ENCODE results near the gene CSNK2A2. TPM values are rescaled to one million over a fixed set of nuclear protein-coding genes. Genes with fewer than 3 reads are reported as not detected.
A peak's percentile ranks its signal among the peaks of the same experiment; 100 is the strongest.

CSNK2A2 gene
- total RNA-seq, 1 experiment from 2014 or later = 77.7 TPM

DNA sequence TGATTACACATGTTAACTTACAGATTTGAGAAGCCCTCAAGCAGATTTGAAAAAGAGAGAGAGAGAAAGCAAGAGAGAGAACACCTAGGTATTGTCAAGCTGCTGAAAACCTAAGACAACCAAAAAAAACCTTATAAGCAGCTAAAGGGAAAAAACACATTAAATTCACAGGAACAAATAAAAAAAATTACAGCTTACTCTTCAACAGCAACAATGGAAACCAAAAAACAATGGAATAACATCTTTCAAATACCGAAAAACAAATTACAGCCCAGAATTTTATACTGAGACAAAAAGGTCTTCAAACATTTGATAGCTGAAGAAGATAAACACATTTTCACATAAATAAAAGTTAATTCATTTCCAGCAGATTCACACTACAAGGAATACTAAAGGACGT, 60.3 kb downstream of the CSNK2A2 start:
- Histone ChIP-seq H3K36me3 (no peaks in the 10 kb centered on the region), H3K4me1 (no peaks in the 10 kb centered on the region), H3K4me3 (no peak overlapping the region), H3K9me3 (replicated peaks) (no peaks in the 10 kb centered on the region), H3K27me3 (no peaks in the 10 kb centered on the region), H3K27ac (no peak overlapping the region)
- DNase-seq = no peak

DNA sequence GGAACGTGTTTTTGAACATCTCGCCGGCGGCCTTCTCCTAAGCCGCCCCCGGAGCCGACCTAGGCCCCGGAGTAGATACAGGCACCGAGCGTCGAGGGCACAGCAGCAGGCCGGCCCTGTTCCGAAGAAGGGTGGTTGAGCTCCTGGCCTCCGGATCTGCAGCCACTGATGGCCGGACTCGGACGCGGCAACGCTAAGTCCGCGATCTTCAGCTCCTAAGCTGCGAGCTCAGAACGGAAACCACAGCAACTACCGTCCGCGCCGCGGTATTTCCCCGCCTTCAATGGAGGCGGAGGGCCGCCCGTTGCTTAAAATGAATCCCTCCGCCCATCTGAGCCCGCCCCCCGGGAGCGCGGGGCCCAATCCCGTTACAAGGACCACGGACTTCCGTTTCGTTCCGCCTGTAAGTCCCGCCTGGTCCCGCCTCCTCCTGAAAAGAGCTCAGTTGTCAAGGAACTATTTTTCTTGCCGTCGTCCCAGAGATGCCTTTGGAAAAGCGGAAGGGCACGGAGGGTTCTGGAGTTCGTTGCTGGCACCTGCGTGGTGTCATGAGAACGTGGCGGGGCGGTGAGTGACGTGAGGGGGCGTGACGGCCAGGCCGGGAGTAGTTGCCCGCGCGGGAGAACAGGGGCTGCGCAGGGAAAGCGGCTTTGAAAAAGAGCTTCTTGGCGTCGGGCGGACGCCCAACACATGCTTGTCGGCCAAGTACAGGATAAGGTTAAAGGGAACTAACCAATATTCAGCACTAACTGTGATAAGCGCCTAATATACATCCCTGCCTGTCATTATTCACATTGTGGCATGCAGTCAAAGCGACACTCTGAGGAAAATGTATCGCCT, 68.6 kb downstream of the CSNK2A2 start, which contains the start of gene CFAP20:
Gene CFAP20 (minus strand): TSS at position 285 of the 840 bp plus-strand sequence. CDS start 266 bp downstream, at position 19.
- H3K4me3 ChIP-seq = peak within 1 kb of the TSS; percentile 91
- H3K36me3 ChIP-seq = no peaks in the 10 kb centered on the region
- peak within 1 kb of the TSS; percentile 83 for H3K27ac ChIP-seq
- no peaks in the 10 kb centered on the region for H3K27me3 ChIP-seq
- DNase-seq = peak; percentile 100
- H3K4me1 ChIP-seq = peaks cover 9% of the 10 kb centered on the region; the same call in 1 of the 2 replicates
- H3K9me3 ChIP-seq (replicated peaks) = no peaks in the 10 kb centered on the region

DNA sequence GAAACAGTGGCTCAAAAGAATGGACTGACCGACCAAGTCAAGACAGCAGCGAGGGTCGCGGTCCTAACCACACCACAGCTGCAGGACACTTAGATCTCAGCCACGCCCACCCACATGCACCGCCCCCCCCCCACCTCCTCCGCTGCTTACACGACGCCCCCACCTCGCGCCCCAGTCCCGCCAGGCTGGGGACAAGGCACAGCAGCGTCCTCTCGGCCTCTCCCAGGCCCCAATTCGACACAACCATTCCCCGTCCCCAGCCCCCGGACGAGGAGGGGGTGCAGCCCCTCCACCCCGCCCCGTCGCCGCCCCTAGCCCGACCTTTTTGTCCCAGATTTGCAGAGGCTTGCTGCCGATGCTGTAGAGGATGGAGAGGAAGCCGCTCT, 69.2 kb downstream of the CSNK2A2 start:
- Histone ChIP-seq H3K4me1 (peaks cover 9% of the 10 kb centered on the region; the same call in 1 of the 2 replicates), H3K9me3 (replicated peaks) (no peaks in the 10 kb centered on the region), H3K27ac (peak overlapping the region; percentile 83), H3K36me3 (no peaks in the 10 kb centered on the region), H3K4me3 (peak overlapping the region; percentile 91), H3K27me3 (no peaks in the 10 kb centered on the region)
- DNase-seq = peak; percentile 61 to 66

DNA sequence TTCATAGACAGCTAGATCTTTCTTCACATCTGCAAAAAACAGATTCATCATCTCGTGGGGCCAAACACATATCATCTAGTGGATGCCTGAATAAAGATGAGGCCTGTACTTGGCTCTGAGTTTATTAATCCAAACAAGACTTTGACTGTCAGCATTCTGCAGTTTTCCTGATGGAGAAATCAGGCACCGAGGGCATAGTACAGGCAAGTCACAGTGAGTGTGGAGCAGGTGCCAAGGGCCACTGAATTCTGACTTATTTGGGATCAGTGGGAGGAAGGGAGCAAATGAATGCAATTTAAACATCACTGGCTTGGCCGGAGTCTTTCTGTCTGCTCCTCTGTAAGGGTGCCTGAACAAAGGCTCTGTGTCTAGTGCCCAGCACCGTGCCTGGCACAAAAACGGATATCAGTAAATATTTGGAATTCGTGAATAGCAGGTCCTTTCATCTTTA, 69.7 kb downstream of the CSNK2A2 start:
- H3K4me1 ChIP-seq = peaks cover 9% of the 10 kb centered on the region; the same call in 1 of the 2 replicates
- H3K36me3 ChIP-seq = no peaks in the 10 kb centered on the region
- H3K27ac ChIP-seq = no peak overlapping the region
- DNase-seq = peak in 1 of 2 experiments; percentile 26
- peak overlapping the region; percentile 91 for H3K4me3 ChIP-seq
- no peaks in the 10 kb centered on the region for H3K27me3 ChIP-seq
- H3K9me3 ChIP-seq (replicated peaks) = no peaks in the 10 kb centered on the region

DNA sequence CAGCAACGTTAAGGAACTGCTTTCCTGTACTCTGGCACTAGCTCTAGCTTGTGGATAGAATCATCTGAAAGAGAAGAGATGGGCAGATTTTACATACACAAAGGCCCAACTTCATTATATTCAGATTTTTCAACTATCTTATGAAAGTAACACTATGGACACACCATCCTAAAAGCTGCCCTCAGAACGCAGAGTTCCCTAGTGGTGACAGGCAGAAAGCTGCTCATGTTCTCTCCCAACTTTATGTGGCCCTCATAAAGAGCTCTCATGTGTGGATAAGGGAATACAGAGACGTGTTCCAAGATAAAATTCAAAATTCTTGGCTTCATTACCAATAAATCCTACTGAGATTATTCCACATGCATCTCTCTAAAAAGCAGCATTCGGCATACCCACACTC, 70.3 kb downstream of the CSNK2A2 start:
- Histone ChIP-seq H3K9me3 (replicated peaks) (no peaks in the 10 kb centered on the region), H3K4me3 (peak overlapping the region; percentile 91), H3K27me3 (no peaks in the 10 kb centered on the region), H3K4me1 (peaks cover 9% of the 10 kb centered on the region; the same call in 1 of the 2 replicates), H3K36me3 (no peaks in the 10 kb centered on the region), H3K27ac (no peak overlapping the region)
- no peak for DNase-seq

DNA sequence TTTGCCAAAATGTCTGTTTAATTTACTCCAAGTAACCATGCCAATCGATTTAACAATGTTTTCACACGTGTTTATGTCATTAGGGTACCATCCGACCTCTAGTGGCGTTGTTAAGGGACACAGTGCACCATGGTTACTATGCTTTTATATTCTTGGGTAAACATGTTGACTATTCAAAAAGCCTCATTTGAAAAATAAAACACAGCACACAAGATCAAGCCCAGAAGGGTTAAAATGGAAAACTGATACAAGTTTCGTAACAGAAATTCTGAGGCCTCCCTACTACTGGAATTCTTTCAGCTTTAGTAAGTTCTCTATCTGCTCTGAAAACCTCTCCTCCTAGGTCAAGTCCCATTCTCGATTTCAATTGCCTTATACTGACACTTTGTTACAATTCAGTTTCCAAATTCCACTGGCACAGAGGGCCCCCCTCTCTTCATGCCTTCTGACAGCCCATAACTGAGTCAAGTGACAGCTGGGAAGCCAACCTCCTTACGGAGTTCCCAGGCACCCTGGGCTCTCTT, 70.8 kb downstream of the CSNK2A2 start:
- H3K4me3 ChIP-seq = 0 out of 2 replicates have a peak overlapping the region, but pooled peaks have one; percentile 91
- no peaks in the 10 kb centered on the region for H3K9me3 ChIP-seq (replicated peaks)
- H3K4me1 ChIP-seq = peaks cover 10% of the 10 kb centered on the region
- no peaks in the 10 kb centered on the region for H3K27me3 ChIP-seq
- DNase-seq = no peak
- H3K36me3 ChIP-seq = no peaks in the 10 kb centered on the region
- H3K27ac ChIP-seq = no peak overlapping the region

DNA sequence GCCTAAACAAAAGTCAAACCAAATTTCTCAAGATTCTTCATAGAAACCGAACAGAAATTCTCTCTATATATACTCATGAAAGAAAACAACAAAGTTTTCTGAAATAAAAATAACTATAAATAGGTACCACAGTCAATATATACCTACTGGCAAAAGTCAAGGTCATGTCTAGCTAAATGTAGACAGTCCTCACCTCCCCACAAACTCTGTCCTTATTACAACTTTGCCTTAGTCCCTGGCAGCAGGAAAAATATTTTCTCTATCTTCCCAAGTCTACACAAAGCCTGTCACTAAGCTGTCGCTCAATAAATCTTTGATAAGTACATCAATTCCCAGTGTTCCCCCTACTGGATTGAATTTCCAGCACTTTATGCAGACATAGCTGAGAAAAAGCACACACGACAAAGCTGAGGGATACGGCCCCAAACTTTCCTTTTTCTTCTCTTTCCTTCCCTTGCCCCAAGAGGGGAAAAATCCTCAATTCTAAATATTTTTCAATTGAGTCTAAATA, 71.4 kb downstream of the CSNK2A2 start:
- DNase-seq = no peak
- H3K27me3 ChIP-seq = no peaks in the 10 kb centered on the region
- peaks cover 16% of the 10 kb centered on the region for H3K4me1 ChIP-seq
- no peaks in the 10 kb centered on the region for H3K36me3 ChIP-seq
- no peaks in the 10 kb centered on the region for H3K9me3 ChIP-seq (replicated peaks)
- no peak overlapping the region for H3K4me3 ChIP-seq
- H3K27ac ChIP-seq = no peak overlapping the region

DNA sequence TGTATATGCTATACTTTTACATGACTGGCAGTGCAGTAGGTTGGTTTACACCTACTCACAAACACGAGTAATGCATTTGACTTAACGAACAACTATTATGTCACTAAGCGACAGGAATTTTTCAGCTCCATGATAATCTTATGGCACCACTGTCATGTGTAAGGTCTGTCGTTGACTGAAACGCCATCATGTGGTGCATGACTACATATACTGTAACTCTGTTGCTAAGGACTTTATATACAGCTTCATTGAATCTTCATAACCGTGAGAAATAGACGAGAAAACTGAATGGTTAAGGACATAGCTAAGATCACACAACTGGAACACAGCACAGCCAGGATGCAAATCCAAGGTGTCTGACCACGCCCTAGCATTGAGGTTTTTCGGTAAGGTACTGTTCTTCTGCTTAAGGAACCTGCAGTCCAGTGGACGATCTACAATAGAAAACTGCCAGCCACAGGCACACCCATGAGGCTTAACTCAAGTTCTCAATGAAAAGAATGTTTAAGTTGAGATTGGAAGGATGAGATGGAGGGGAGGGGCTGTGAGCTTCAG, 72.0 kb downstream of the CSNK2A2 start:
- Histone ChIP-seq H3K36me3 (no peaks in the 10 kb centered on the region), H3K4me3 (no peak overlapping the region), H3K27me3 (no peaks in the 10 kb centered on the region), H3K9me3 (replicated peaks) (no peaks in the 10 kb centered on the region), H3K27ac (no peak overlapping the region), H3K4me1 (peaks cover 22% of the 10 kb centered on the region)
- DNase-seq = no peak

DNA sequence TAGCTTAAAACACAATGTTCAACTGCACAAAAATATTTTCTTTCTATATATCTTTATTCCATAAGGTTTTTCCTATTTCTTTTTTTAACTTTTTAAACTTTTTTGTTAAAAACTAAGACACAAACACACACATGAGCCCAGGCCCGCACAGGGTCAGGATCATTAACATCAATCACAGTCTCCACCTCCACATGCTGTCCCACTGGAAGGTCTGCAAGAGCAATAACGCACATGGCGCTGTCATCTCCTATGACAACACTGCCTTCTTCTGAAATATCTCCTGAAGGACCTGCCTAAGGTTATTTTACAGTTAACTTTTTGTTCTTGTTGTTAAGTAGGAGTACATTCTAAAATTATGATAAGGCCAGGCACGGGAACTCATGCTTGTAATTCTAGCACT, 72.9 kb downstream of the CSNK2A2 start:
- H3K27me3 ChIP-seq = no peaks in the 10 kb centered on the region
- no peaks in the 10 kb centered on the region for H3K36me3 ChIP-seq
- H3K9me3 ChIP-seq (replicated peaks) = no peaks in the 10 kb centered on the region
- no peak overlapping the region for H3K27ac ChIP-seq
- H3K4me1 ChIP-seq = peaks cover 23% of the 10 kb centered on the region
- no peak for DNase-seq
- H3K4me3 ChIP-seq = no peak overlapping the region

DNA sequence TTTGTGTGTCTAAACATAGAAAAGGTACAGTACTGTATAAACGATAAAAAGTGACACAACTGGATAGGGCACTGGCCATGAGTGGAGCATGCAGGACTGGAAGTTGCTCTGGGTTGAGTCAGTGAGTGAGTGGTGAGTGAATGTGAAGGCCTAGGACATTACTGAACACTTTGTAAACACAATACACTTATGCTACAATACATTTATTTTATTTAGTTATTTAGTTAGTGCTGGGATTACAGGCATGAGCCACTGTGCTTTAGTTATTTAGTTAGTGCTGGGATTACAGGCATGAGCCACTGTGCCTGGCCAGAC, 73.3 kb downstream of the CSNK2A2 start:
- Histone ChIP-seq H3K4me3 (no peak overlapping the region), H3K4me1 (peaks cover 23% of the 10 kb centered on the region), H3K9me3 (replicated peaks) (no peaks in the 10 kb centered on the region), H3K27me3 (no peaks in the 10 kb centered on the region), H3K27ac (no peak overlapping the region), H3K36me3 (no peaks in the 10 kb centered on the region)
- DNase-seq = no peak

DNA sequence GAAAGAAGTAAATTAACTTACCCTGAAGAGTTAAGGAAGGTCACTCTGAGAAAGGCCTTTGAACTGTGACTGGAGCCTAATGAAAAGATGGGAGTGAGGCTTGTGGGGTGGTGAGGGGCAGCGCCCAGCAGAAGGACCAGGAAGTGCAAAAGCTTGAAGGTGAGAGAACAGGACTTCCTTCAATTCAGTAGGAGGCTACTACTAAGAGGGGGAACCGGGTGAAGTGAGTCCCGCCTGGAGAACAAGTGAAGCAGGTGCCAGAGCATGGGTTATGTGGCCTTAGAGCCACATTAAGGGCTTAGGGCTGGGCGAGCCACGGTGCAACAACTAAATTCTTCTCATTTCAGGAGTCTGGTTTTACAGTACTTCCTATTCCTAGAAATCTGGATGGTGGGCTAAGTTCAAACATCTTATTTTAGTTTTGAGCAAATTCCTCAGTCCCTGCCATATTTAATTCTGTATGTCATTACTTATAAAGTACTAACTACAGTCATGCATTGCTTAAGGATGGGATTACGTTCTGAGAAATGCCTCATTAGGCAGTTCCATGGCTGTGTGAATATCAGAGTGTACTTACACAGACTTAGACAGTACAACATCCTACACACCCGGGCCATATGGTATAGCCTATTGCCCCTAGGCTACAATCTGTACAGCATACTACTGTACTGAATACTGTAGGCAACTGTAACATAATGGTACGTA, 73.9 kb downstream of the CSNK2A2 start:
- H3K27ac ChIP-seq = no peak overlapping the region
- no peak for DNase-seq
- peaks cover 23% of the 10 kb centered on the region for H3K4me1 ChIP-seq

DNA sequence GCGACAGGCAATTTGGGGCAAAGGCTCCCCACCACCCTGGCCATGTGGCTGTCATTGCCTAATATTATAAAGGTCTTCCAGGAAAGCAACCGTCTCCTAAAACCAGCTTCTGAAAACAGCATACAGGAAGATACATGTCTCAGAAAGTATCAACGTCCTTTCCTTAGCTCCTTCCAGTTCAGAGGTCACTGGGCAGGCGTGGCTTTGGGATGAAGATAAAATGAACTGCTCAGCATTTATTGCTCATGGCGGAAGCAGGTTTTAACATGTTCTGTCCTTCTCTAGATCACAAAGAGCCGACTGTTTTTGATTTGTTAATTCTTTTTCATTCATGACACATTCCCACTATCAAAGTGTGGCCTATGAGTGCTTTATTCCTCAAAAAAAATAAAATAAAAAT, 76.8 kb downstream of the CSNK2A2 start:
- no peaks in the 10 kb centered on the region for H3K27me3 ChIP-seq
- no peak overlapping the region for H3K4me3 ChIP-seq
- DNase-seq = no peak
- peaks cover 11% of the 10 kb centered on the region for H3K36me3 ChIP-seq
- H3K9me3 ChIP-seq (replicated peaks) = no peaks in the 10 kb centered on the region
- peaks cover 14% of the 10 kb centered on the region for H3K4me1 ChIP-seq
- no peak overlapping the region for H3K27ac ChIP-seq

More for the DNA sequence above, 73.9 kb downstream of the CSNK2A2 start:
- no peak overlapping the region for H3K4me3 ChIP-seq
- H3K9me3 ChIP-seq (replicated peaks) = no peaks in the 10 kb centered on the region
- no peaks in the 10 kb centered on the region for H3K36me3 ChIP-seq
- no peaks in the 10 kb centered on the region for H3K27me3 ChIP-seq

DNA sequence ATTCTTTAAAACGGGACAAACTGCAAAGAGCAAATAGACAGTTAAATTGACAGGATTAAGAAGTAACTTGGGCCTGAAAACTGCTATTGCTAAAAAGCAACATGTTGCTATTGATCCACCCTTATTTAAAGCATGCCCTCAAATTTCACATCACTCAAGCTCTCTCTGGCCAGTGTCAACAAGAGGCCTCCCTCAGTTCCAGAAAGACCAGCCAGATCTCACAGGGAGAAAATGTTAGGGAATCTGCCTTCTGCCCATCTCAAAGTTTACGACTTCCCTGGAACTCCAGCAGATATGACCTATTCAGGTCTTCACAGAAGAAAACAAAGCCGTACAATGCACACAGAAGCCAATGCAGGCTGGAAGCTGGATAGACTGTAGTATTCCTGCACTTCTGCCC, 77.7 kb downstream of the CSNK2A2 start:
- Histone ChIP-seq H3K4me3 (no peak overlapping the region), H3K27me3 (no peaks in the 10 kb centered on the region), H3K27ac (no peak overlapping the region), H3K36me3 (peaks cover 20% of the 10 kb centered on the region), H3K9me3 (replicated peaks) (no peaks in the 10 kb centered on the region), H3K4me1 (peaks cover 14% of the 10 kb centered on the region)
- no peak for DNase-seq

DNA sequence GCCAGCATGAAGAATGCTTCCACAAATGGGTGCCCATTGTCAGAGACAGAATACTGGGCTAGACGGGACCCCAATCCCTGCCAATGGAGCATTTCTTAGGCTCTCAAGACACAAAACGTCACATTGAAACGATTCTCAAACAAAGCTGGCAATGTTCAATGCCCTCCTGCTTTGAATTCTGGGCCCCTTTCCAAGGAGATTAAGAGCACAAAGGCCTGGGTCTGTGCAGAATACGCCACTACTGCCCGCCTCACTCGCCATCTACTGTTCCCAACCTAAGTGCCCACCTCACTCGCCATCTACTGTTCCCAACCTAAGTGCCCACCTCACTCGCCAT, 78.4 kb downstream of the CSNK2A2 start:
- Histone ChIP-seq H3K4me3 (no peak overlapping the region), H3K27ac (no peak overlapping the region), H3K36me3 (peaks cover 27% of the 10 kb centered on the region), H3K27me3 (no peaks in the 10 kb centered on the region), H3K4me1 (peaks cover 14% of the 10 kb centered on the region), H3K9me3 (replicated peaks) (no peaks in the 10 kb centered on the region)
- no peak for DNase-seq

All from SJCRH30 (cell line).